NB4 (cell line): Measurements from ENCODE around the gene PCDH10.

ENCODE experiments used
- DNase-seq: peaks from one replicate; pipeline ENCODE4 v3.0.0; 2010; ENCODE audit warnings: low read depth
- H3K4me3 ChIP-seq: one replicate; pipeline ENCODE4 v1.5.1; 2011; ENCODE audit warnings: mild to moderate bottlenecking, low read depth, low read length, moderate library complexity
- CTCF ChIP-seq: IDR thresholded peaks from one replicate; pipeline ENCODE4 v1.5.1; 2012; ENCODE audit warnings: low read depth, low read length
- MAX ChIP-seq: IDR thresholded peaks from 2 replicates; pipeline ENCODE4 v1.6.1; 2011; ENCODE audit warnings: low read depth, low read length
- MYC ChIP-seq: IDR thresholded peaks from 2 replicates; pipeline ENCODE4 v1.6.1; 2011; ENCODE audit warnings: low read depth, low read length
- POLR2A ChIP-seq: IDR thresholded peaks from 2 replicates; pipeline ENCODE4 v1.6.1; 2011; ENCODE audit warnings: mild to moderate bottlenecking; ENCODE audit not compliant: insufficient read length; ENCODE audit errors: extremely low read depth

The PCDH10 gene

GRCh38 chr4:133148690-133149363 is at the start of gene PCDH10:
Gene PCDH10, plus strand, starts transcription at chr4:133149294. Its CDS starts 847 bp downstream, at chr4:133150141.
- no peak for DNase-seq
- H3K4me3 ChIP-seq: no peak within 1 kb of the TSS
- no peak for TF ChIP-seq MYC
- no peak for TF ChIP-seq MAX
- TF ChIP-seq CTCF: no peak
- no peak for TF ChIP-seq POLR2A

- TF ChIP-seq MYC (no peak), POLR2A (no peak), CTCF (no peak), MAX (no peak)
- H3K4me3 ChIP-seq: no peak overlapping the region
- DNase-seq: no peak
Measured at GRCh38 chr4:133102043-133102442, 47.1 kb upstream of the PCDH10 start.

- H3K4me3 ChIP-seq: no peak overlapping the region
- TF ChIP-seq CTCF (no peak), MAX (no peak), MYC (no peak), POLR2A (no peak)
- DNase-seq: no peak
Measured at GRCh38 chr4:133102612-133103409, 46.3 kb upstream of the PCDH10 start.

GRCh38 chr4:133112641-133113040 is 36.5 kb upstream of the PCDH10 start:
- H3K4me3 ChIP-seq: no peak overlapping the region
- TF ChIP-seq POLR2A (no peak), MYC (no peak), MAX (no peak), CTCF (no peak)
- DNase-seq: no peak

GRCh38 chr4:133124746-133125145 is 24.3 kb upstream of the PCDH10 start:
- TF ChIP-seq CTCF (no peak), MAX (no peak), POLR2A (no peak)

More at GRCh38 chr4:133124746-133125145, 24.3 kb upstream of the PCDH10 start:
- DNase-seq: no peak
- no peak overlapping the region for H3K4me3 ChIP-seq
